ENCODE data around the gene HOXC11.

GRCh38 chr12:53985692-53985993, 12.7 kb downstream of the HOXC11 start:
- TF ChIP-seq POLR2A (IDR thresholded peaks at IDR 0.05; ENCODE audit: low read length) (no peak), GATA1 (IDR thresholded peaks at IDR 0.05; ENCODE audit: low read depth, low read length) (no peak)

All from erythroblast (primary cell).